WTC11 (cell line): Measurements from ENCODE around the gene ADCY2. TPM values are rescaled to one million over a fixed set of nuclear protein-coding genes. Genes with fewer than 3 reads are reported as not detected.
A peak's percentile ranks its signal among the peaks of the same experiment; 100 is the strongest.

Experiments used
- ATAC-seq: fragments of 200-7000 bp; cut with Tn5 transposase; 2 replicates; pipeline ENCODE4 v1.10.0; 2021; ENCODE audit warnings: mild to moderate bottlenecking, moderate library complexity
- CTCF ChIA-PET: fragments of 300-600 bp; sonication (Branson Sonifier 250); formaldehyde crosslinking; loops from one replicate; lab custom pipeline; 2021; ENCODE audit warnings: antibody characterized with exemption; lab: Charles Lee
- POLR2A ChIA-PET: fragments of 350-600 bp; sonication (Branson Sonifier 250); formaldehyde crosslinking; loops from one replicate; lab custom pipeline; 2021; ENCODE audit warnings: antibody characterized with exemption; lab: Charles Lee
- DNase-seq: peaks from one replicate; pipeline ENCODE4 v3.0.0; 2021; ENCODE audit warnings: low spot score
- H3K27ac Mint-ChIP-seq: 2 replicates; pipeline ENCODE4 v1.8.0; 2021; ENCODE audit warnings: mixed read lengths
- H3K27me3 Mint-ChIP-seq: 2 replicates; pipeline ENCODE4 v1.8.0; 2021; ENCODE audit warnings: low read depth, mild to moderate bottlenecking, moderate library complexity, mixed read lengths
- H3K36me3 Mint-ChIP-seq: 2 replicates; pipeline ENCODE4 v1.8.0; 2021; ENCODE audit warnings: mixed read lengths
- H3K4me1 Mint-ChIP-seq: 2 replicates; pipeline ENCODE4 v1.8.0; 2022; ENCODE audit warnings: mixed read lengths
- H3K4me3 Mint-ChIP-seq: 2 replicates; pipeline ENCODE4 v1.8.0; 2021; ENCODE audit warnings: mild to moderate bottlenecking, moderate library complexity, mixed read lengths
- H3K9me3 Mint-ChIP-seq: 2 replicates; pipeline ENCODE4 v1.8.0; 2021; ENCODE audit warnings: mixed read lengths
- ETV6 ChIP-seq: sonication (generic); formaldehyde crosslinking; IDR thresholded peaks from 2 replicates; pipeline ENCODE4 v1.8.1; 2022; ENCODE audit warnings: mild to moderate bottlenecking, missing genetic modification reagents
- GABPB1 ChIP-seq: sonication (generic); formaldehyde crosslinking; IDR thresholded peaks from 2 replicates; pipeline ENCODE4 v1.8.1; 2023; ENCODE audit warnings: mild to moderate bottlenecking, missing genetic modification reagents
- NFE2L1 ChIP-seq: sonication (generic); formaldehyde crosslinking; IDR thresholded peaks from 2 replicates; pipeline ENCODE4 v1.8.1; 2023; ENCODE audit warnings: missing genetic modification reagents
- NR1H2 ChIP-seq: sonication (generic); formaldehyde crosslinking; IDR thresholded peaks from 2 replicates; pipeline ENCODE4 v1.9.0; 2021; ENCODE audit warnings: mild to moderate bottlenecking, moderate library complexity, missing genetic modification reagents
- RELA ChIP-seq: sonication (generic); formaldehyde crosslinking; IDR thresholded peaks from 2 replicates; pipeline ENCODE4 v1.8.1; 2022; ENCODE audit warnings: missing genetic modification reagents, mild to moderate bottlenecking, borderline replicate concordance
- SP1 ChIP-seq: sonication (generic); formaldehyde crosslinking; conservative IDR thresholded peaks from 2 replicates; pipeline ENCODE4 v1.8.1; 2022; ENCODE audit warnings: missing genetic modification reagents
- TEAD1 ChIP-seq: sonication (generic); formaldehyde crosslinking; IDR thresholded peaks from 2 replicates; pipeline ENCODE4 v1.8.0; 2022; ENCODE audit warnings: mild to moderate bottlenecking, missing genetic modification reagents
- ZNF219 ChIP-seq: sonication (generic); formaldehyde crosslinking; IDR thresholded peaks from 2 replicates; pipeline ENCODE4 v1.8.0; 2023; ENCODE audit warnings: missing genetic modification reagents, mild to moderate bottlenecking, borderline replicate concordance
- ZNF232 ChIP-seq: sonication (generic); formaldehyde crosslinking; IDR thresholded peaks from 2 replicates; pipeline ENCODE4 v1.8.0; 2022; ENCODE audit warnings: mild to moderate bottlenecking, missing genetic modification reagents
- ZNF263 ChIP-seq: sonication (generic); formaldehyde crosslinking; IDR thresholded peaks from 2 replicates; pipeline ENCODE4 v1.8.1; 2022; ENCODE audit warnings: low read depth, mild to moderate bottlenecking, moderate library complexity, missing genetic modification reagents
- ZNF396 ChIP-seq: fragments of 250-450 bp; sonication (Bioruptor Pico); IDR thresholded peaks from 2 replicates; pipeline ENCODE4 v1.8.0; 2021; ENCODE audit warnings: mild to moderate bottlenecking, moderate library complexity, borderline replicate concordance
- total RNA-seq: library from RNA; stranded (reverse); gene quantifications from 3 replicates; pipeline ENCODE4 v1.2.3, GENCODE V29; 2021
- TF ChIP-seq, protein P1 (sequence below): sonication (generic); formaldehyde crosslinking; IDR thresholded peaks from 2 replicates; pipeline ENCODE4 v1.8.1; 2022; ENCODE audit warnings: mild to moderate bottlenecking, moderate library complexity, missing genetic modification reagents
- TF ChIP-seq, protein P2 (sequence below): sonication (generic); formaldehyde crosslinking; IDR thresholded peaks from 2 replicates; pipeline ENCODE4 v1.8.1; 2023; ENCODE audit warnings: mild to moderate bottlenecking, missing genetic modification reagents
- TF ChIP-seq, protein P3 (sequence below): sonication (generic); formaldehyde crosslinking; IDR thresholded peaks from 2 replicates; pipeline ENCODE4 v1.8.1; 2022; ENCODE audit warnings: missing genetic modification reagents, borderline replicate concordance
- TF ChIP-seq, protein P4 (sequence below): sonication (generic); formaldehyde crosslinking; IDR thresholded peaks from 2 replicates; pipeline ENCODE4 v1.8.1; 2023; ENCODE audit warnings: mild to moderate bottlenecking, missing genetic modification reagents, moderate library complexity
- TF ChIP-seq, protein P5 (sequence below): sonication (generic); formaldehyde crosslinking; IDR thresholded peaks from 2 replicates; pipeline ENCODE4 v1.8.1; 2023; ENCODE audit warnings: mild to moderate bottlenecking, missing genetic modification reagents, borderline replicate concordance
- TF ChIP-seq, protein P6 (sequence below): sonication (generic); formaldehyde crosslinking; IDR thresholded peaks from 2 replicates; pipeline ENCODE4 v1.8.0; 2022; ENCODE audit warnings: missing genetic modification reagents
- TF ChIP-seq, protein P7 (sequence below): sonication (generic); formaldehyde crosslinking; IDR thresholded peaks from 2 replicates; pipeline ENCODE4 v1.8.1; 2022; ENCODE audit warnings: low read depth, mild to moderate bottlenecking, moderate library complexity, missing genetic modification reagents, borderline replicate concordance
- TF ChIP-seq, protein P8 (sequence below): fragments of 250-450 bp; sonication (Bioruptor Pico); IDR thresholded peaks from 2 replicates; pipeline ENCODE4 v2.1.2; 2022; ENCODE audit warnings: mild to moderate bottlenecking, moderate library complexity
- TF ChIP-seq, protein P9 (sequence below): sonication (generic); formaldehyde crosslinking; conservative IDR thresholded peaks from 2 replicates; pipeline ENCODE4 v1.8.1; 2022; ENCODE audit warnings: mild to moderate bottlenecking, missing genetic modification reagents

Gene ADCY2
- total RNA-seq, 1 experiment from 2014 or later: 142 TPM

DNA sequence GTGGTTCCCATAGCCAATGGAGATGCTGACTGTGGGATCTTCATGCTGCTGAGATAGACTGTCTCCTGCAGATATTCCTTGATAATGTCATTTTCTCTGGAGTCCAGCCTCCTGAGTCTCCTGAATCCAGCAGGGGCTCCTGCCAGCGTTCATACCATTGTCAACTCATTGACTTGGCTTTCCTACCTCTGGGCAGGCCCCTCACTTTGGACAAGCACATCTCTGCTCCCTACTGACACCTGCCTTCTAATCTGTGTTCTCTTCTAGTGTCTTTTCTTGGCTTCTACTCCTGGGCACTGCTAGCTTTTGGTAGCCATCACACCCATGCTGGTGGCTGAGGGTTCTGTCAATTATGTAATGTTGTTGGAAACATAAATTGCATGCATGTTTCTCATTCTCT, 138.0 kb downstream of the ADCY2 start:
- peaks cover 51% of the 10 kb centered on the region for H3K36me3 Mint-ChIP-seq
- ATAC-seq: peak; percentile 59
- peaks cover 27% of the 10 kb centered on the region for H3K9me3 Mint-ChIP-seq
- H3K27ac Mint-ChIP-seq: no peak overlapping the region
- H3K27me3 Mint-ChIP-seq: no peaks in the 10 kb centered on the region
- no peak overlapping the region for H3K4me3 Mint-ChIP-seq
- no peak for DNase-seq
- H3K4me1 Mint-ChIP-seq: peaks cover 26% of the 10 kb centered on the region
- no peak for TF ChIP-seq SP1 (CRISPR knock-in tag)
- TF ChIP-seq, protein P1, sequence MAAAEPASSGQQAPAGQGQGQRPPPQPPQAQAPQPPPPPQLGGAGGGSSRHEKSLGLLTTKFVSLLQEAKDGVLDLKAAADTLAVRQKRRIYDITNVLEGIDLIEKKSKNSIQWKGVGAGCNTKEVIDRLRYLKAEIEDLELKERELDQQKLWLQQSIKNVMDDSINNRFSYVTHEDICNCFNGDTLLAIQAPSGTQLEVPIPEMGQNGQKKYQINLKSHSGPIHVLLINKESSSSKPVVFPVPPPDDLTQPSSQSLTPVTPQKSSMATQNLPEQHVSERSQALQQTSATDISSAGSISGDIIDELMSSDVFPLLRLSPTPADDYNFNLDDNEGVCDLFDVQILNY: no peak
- TF ChIP-seq, protein P2, sequence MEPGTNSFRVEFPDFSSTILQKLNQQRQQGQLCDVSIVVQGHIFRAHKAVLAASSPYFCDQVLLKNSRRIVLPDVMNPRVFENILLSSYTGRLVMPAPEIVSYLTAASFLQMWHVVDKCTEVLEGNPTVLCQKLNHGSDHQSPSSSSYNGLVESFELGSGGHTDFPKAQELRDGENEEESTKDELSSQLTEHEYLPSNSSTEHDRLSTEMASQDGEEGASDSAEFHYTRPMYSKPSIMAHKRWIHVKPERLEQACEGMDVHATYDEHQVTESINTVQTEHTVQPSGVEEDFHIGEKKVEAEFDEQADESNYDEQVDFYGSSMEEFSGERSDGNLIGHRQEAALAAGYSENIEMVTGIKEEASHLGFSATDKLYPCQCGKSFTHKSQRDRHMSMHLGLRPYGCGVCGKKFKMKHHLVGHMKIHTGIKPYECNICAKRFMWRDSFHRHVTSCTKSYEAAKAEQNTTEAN: no peak
- no peak for TF ChIP-seq ZNF232 (CRISPR knock-in tag)
- TF ChIP-seq NFE2L1 (CRISPR knock-in tag): no peak
- TF ChIP-seq, protein P3, sequence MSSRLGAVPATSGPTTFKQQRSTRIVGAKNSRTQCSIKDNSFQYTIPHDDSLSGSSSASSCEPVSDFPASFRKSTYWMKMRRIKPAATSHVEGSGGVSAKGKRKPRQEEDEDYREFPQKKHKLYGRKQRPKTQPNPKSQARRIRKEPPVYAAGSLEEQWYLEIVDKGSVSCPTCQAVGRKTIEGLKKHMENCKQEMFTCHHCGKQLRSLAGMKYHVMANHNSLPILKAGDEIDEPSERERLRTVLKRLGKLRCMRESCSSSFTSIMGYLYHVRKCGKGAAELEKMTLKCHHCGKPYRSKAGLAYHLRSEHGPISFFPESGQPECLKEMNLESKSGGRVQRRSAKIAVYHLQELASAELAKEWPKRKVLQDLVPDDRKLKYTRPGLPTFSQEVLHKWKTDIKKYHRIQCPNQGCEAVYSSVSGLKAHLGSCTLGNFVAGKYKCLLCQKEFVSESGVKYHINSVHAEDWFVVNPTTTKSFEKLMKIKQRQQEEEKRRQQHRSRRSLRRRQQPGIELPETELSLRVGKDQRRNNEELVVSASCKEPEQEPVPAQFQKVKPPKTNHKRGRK: no peak
- TF ChIP-seq, protein P4, sequence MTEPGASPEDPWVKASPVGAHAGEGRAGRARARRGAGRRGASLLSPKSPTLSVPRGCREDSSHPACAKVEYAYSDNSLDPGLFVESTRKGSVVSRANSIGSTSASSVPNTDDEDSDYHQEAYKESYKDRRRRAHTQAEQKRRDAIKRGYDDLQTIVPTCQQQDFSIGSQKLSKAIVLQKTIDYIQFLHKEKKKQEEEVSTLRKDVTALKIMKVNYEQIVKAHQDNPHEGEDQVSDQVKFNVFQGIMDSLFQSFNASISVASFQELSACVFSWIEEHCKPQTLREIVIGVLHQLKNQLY (CRISPR knock-in tag): no peak
- TF ChIP-seq, protein P5, sequence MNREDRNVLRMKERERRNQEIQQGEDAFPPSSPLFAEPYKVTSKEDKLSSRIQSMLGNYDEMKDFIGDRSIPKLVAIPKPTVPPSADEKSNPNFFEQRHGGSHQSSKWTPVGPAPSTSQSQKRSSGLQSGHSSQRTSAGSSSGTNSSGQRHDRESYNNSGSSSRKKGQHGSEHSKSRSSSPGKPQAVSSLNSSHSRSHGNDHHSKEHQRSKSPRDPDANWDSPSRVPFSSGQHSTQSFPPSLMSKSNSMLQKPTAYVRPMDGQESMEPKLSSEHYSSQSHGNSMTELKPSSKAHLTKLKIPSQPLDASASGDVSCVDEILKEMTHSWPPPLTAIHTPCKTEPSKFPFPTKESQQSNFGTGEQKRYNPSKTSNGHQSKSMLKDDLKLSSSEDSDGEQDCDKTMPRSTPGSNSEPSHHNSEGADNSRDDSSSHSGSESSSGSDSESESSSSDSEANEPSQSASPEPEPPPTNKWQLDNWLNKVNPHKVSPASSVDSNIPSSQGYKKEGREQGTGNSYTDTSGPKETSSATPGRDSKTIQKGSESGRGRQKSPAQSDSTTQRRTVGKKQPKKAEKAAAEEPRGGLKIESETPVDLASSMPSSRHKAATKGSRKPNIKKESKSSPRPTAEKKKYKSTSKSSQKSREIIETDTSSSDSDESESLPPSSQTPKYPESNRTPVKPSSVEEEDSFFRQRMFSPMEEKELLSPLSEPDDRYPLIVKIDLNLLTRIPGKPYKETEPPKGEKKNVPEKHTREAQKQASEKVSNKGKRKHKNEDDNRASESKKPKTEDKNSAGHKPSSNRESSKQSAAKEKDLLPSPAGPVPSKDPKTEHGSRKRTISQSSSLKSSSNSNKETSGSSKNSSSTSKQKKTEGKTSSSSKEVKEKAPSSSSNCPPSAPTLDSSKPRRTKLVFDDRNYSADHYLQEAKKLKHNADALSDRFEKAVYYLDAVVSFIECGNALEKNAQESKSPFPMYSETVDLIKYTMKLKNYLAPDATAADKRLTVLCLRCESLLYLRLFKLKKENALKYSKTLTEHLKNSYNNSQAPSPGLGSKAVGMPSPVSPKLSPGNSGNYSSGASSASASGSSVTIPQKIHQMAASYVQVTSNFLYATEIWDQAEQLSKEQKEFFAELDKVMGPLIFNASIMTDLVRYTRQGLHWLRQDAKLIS (CRISPR knock-in tag): no peak
- no peak for TF ChIP-seq ZNF263
- TF ChIP-seq, protein P6, sequence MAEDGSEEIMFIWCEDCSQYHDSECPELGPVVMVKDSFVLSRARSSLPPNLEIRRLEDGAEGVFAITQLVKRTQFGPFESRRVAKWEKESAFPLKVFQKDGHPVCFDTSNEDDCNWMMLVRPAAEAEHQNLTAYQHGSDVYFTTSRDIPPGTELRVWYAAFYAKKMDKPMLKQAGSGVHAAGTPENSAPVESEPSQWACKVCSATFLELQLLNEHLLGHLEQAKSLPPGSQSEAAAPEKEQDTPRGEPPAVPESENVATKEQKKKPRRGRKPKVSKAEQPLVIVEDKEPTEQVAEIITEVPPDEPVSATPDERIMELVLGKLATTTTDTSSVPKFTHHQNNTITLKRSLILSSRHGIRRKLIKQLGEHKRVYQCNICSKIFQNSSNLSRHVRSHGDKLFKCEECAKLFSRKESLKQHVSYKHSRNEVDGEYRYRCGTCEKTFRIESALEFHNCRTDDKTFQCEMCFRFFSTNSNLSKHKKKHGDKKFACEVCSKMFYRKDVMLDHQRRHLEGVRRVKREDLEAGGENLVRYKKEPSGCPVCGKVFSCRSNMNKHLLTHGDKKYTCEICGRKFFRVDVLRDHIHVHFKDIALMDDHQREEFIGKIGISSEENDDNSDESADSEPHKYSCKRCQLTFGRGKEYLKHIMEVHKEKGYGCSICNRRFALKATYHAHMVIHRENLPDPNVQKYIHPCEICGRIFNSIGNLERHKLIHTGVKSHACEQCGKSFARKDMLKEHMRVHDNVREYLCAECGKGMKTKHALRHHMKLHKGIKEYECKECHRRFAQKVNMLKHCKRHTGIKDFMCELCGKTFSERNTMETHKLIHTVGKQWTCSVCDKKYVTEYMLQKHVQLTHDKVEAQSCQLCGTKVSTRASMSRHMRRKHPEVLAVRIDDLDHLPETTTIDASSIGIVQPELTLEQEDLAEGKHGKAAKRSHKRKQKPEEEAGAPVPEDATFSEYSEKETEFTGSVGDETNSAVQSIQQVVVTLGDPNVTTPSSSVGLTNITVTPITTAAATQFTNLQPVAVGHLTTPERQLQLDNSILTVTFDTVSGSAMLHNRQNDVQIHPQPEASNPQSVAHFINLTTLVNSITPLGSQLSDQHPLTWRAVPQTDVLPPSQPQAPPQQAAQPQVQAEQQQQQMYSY (CRISPR knock-in tag): no peak
- TF ChIP-seq GABPB1: no peak
- POLR2A ChIA-PET: no interaction called here
- CTCF ChIA-PET: interaction anchor here (1.2 to 1.4 kb wide), 2 partner anchors 13 to 15 kb away, joined by 3 to 4 read pairs; no protein-coding TSS in a partner anchor

DNA sequence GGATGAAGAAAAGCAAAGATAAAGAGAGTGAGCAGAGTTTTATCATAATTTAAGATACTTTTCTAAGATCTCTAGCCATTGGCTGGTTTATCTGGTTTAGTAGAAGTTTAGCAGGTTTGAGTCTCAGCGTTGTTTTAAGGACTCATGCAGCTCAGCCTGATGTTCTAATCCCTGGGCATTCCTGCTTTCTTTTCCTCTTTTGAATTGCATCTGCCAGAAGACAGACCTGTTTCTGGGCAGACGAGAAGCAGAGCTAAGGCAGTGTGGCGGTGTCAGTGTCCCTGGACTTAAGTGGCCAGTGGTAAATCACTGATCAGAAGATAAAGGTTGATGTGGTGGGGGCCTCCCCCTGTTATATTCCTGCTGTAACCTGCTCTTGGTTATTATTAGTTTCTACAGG, 138.6 kb downstream of the ADCY2 start:
- peaks cover 31% of the 10 kb centered on the region for H3K4me1 Mint-ChIP-seq
- ATAC-seq (no peak), DNase-seq (no peak)
- CTCF ChIA-PET: interaction anchor here (1.2 to 1.4 kb wide), 2 partner anchors 12 to 16 kb away, joined by 3 to 4 read pairs; no protein-coding TSS in a partner anchor
- H3K36me3 Mint-ChIP-seq: peaks cover 46% of the 10 kb centered on the region
- H3K27ac Mint-ChIP-seq: no peak overlapping the region; the same call in 1 of the 2 replicates
- no peak overlapping the region for H3K4me3 Mint-ChIP-seq
- POLR2A ChIA-PET: no interaction called here
- TF ChIP-seq ETV6: no peak
- no peak for TF ChIP-seq ZNF219 (CRISPR knock-in tag)
- no peak for TF ChIP-seq ZNF396
- TF ChIP-seq, protein P7, sequence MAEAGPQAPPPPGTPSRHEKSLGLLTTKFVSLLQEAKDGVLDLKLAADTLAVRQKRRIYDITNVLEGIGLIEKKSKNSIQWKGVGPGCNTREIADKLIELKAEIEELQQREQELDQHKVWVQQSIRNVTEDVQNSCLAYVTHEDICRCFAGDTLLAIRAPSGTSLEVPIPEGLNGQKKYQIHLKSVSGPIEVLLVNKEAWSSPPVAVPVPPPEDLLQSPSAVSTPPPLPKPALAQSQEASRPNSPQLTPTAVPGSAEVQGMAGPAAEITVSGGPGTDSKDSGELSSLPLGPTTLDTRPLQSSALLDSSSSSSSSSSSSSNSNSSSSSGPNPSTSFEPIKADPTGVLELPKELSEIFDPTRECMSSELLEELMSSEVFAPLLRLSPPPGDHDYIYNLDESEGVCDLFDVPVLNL (CRISPR knock-in tag): no peak
- TF ChIP-seq RELA: no peak
- TF ChIP-seq, protein P8, sequence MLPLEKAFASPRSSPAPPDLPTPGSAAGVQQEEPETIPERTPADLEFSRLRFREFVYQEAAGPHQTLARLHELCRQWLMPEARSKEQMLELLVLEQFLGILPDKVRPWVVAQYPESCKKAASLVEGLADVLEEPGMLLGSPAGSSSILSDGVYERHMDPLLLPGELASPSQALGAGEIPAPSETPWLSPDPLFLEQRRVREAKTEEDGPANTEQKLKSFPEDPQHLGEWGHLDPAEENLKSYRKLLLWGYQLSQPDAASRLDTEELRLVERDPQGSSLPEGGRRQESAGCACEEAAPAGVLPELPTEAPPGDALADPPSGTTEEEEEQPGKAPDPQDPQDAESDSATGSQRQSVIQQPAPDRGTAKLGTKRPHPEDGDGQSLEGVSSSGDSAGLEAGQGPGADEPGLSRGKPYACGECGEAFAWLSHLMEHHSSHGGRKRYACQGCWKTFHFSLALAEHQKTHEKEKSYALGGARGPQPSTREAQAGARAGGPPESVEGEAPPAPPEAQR (CRISPR knock-in tag): no peak
- TF ChIP-seq TEAD1 (CRISPR knock-in tag): no peak
- TF ChIP-seq GABPB1: no peak
- TF ChIP-seq, protein P9, sequence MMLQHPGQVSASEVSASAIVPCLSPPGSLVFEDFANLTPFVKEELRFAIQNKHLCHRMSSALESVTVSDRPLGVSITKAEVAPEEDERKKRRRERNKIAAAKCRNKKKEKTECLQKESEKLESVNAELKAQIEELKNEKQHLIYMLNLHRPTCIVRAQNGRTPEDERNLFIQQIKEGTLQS (CRISPR knock-in tag): no peak
- TF ChIP-seq NR1H2 (CRISPR knock-in tag): no peak
- peaks cover 27% of the 10 kb centered on the region for H3K9me3 Mint-ChIP-seq
- no peaks in the 10 kb centered on the region for H3K27me3 Mint-ChIP-seq
